ENCODE data around the gene LDLRAD4.

GRCh38 chr18:13226533-13227144 lies 8.1 kb downstream of the LDLRAD4 start:
- TF ChIP-seq POLR2A (IDR thresholded peaks at IDR 0.05; ENCODE audit: low read depth, low read length) (no peak), POLR2AphosphoS5 (IDR thresholded peaks at IDR 0.05; ENCODE audit: low read depth, low read length) (no peak), PAX5 (IDR thresholded peaks at IDR 0.05; ENCODE audit: insufficient read depth, low read length, severe bottlenecking) (no peak), TAF1 (IDR thresholded peaks at IDR 0.05; ENCODE audit: low read depth, low read length) (no peak), SPI1 (IDR thresholded peaks at IDR 0.05; ENCODE audit: low read depth, low read length) (no peak), POU2F2 (IDR thresholded peaks at IDR 0.05; ENCODE audit: low read depth, low read length) (no peak)

All from GM12891 (cell line).